ENCODE data around the gene KIF26A.

DNA sequence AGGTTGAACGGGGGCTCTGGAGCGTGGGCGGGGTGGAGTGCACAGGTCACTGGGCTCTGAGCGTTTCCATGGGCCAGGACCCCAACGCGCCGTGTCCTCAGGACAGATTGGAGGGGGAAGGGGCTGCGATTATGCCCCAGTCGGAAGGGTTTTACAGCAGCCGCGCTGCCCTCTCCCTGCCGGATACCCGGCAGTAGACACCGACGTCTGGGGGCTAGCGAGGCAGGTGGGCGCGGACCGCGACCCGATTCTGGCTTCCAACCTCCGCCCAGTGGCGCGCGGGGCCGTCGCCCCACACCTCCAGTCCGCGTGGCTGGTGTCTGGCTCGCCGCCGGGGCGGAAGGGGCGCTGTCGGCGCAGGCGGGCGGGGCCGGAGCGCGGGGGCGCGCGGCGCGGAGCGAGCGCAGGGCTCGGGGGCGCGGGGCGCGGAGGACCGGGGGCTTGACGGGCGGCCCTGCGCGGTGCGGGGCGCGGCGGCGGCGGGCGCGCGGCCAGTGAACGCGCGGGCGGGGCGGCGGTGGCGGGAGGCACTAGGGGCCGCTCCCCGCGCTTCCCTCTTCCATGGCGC is 2.4 kb upstream of the KIF26A start:
- TF ChIP-seq, protein P1, sequence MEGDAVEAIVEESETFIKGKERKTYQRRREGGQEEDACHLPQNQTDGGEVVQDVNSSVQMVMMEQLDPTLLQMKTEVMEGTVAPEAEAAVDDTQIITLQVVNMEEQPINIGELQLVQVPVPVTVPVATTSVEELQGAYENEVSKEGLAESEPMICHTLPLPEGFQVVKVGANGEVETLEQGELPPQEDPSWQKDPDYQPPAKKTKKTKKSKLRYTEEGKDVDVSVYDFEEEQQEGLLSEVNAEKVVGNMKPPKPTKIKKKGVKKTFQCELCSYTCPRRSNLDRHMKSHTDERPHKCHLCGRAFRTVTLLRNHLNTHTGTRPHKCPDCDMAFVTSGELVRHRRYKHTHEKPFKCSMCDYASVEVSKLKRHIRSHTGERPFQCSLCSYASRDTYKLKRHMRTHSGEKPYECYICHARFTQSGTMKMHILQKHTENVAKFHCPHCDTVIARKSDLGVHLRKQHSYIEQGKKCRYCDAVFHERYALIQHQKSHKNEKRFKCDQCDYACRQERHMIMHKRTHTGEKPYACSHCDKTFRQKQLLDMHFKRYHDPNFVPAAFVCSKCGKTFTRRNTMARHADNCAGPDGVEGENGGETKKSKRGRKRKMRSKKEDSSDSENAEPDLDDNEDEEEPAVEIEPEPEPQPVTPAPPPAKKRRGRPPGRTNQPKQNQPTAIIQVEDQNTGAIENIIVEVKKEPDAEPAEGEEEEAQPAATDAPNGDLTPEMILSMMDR (IDR thresholded peaks at IDR 0.05; ENCODE audit: insufficient read depth, low read depth, low read length), result no peak
- peak; percentile 63 for TF ChIP-seq EZH2 (IDR thresholded peaks at IDR 0.05; ENCODE audit: insufficient read depth, low read length)

Data from astrocyte (in vitro differentiated cells and primary cell).